ENCODE results near the gene JARID2. TPM values are rescaled to one million over a fixed set of nuclear protein-coding genes. Genes with fewer than 3 reads are reported as not detected.
A peak's percentile ranks its signal among the peaks of the same experiment; 100 is the strongest.

The JARID2 gene
- total RNA-seq (2021; ENCODE audit: unreplicated experiment) = 23.6 TPM
- 15.3 and 15.6 TPM in 2 replicates for polyA plus RNA-seq (2012)
- percentile 90 among the genes with signal in this experiment for Bru-seq, nascent RNA
- BruChase-seq, experiment 1, labeled RNA remaining after a 6-hour chase = percentile 70 among the genes with signal in this experiment
- BruChase-seq, experiment 2, labeled RNA remaining after a 2-hour chase = percentile 72 among the genes with signal in this experiment
- long read RNA-seq, full-length matches to known transcripts = 1 of 23 reads
- long read RNA-seq, partial matches to known transcripts = 15 of 23 reads
- long read RNA-seq, other reads (novel, unspliced or antisense) = 7 of 23 reads

GRCh38 chr6:15245361-15246216 lies at the start of gene JARID2:
TSS of gene JARID2 (plus strand) at chr6:15246069. CDS start at chr6:15246540, 471 bp downstream.
- ChIA-PET CTCF (interaction anchor here (0.7 kb wide), 1 partner anchor 760 kb away, joined by 3 read pairs; no protein-coding TSS in a partner anchor), POLR2A (no interaction called here)

More at GRCh38 chr6:15245361-15246216, at the start of gene JARID2:
- peak within 1 kb of the TSS; percentile 82 for H3K9ac ChIP-seq (ENCODE audit: low read length)
- DNase-seq (ENCODE audit: low read depth, low spot score) (peak; percentile 95), ATAC-seq (peak; percentile 76)
- BruUV-seq (replicated peaks) = no TSS peak
- H3K27ac ChIP-seq (ENCODE audit: low read depth, low read length) = peak within 1 kb of the TSS; percentile 88
- H3K79me2 ChIP-seq (ENCODE audit: insufficient read depth, low read length) = peaks cover 37% of the 10 kb centered on the region
- no peaks in the 10 kb centered on the region for H3K9me2 ChIP-seq (ENCODE audit: insufficient read depth)
- RAD21 ChIA-PET (ENCODE audit: low non-redundant PET in 1 of 2, low total read pairs in 2 of 2, uncharacterized antibody in 2 of 2, unreplicated experiment in 2 of 2) = interaction anchor here in 1 of 2 experiments (0.5 kb wide), 1 partner anchor 135 kb away, joined by 3 read pairs; no protein-coding TSS in a partner anchor
- intact Hi-C loops (cut with micrococcal nuclease) = loop anchor here (5.0 to 10.0 kb wide), 6 partner anchors 147 to 1031 kb away; no protein-coding TSS in a partner anchor
- no peaks in the 10 kb centered on the region for H4K20me1 ChIP-seq (ENCODE audit: insufficient read depth)
- no peaks in the 10 kb centered on the region for H3K27me3 ChIP-seq (ENCODE audit: insufficient read depth, low read length)
- peak within 1 kb of the TSS; percentile 72 to 81 for H3K4me3 ChIP-seq (replicated peaks in 1 of 2; ENCODE audit: low read depth in 1 of 2, low read length in 2 of 2)
- peak; percentile 92 for TF ChIP-seq YY1 (IDR thresholded peaks at IDR 0.05; ENCODE audit: extremely low read depth, insufficient replicate concordance, low read depth, low read length)
- TF ChIP-seq FOSL1 (IDR thresholded peaks at IDR 0.05; ENCODE audit: low read depth) = no peak
- TF ChIP-seq, protein P1, sequence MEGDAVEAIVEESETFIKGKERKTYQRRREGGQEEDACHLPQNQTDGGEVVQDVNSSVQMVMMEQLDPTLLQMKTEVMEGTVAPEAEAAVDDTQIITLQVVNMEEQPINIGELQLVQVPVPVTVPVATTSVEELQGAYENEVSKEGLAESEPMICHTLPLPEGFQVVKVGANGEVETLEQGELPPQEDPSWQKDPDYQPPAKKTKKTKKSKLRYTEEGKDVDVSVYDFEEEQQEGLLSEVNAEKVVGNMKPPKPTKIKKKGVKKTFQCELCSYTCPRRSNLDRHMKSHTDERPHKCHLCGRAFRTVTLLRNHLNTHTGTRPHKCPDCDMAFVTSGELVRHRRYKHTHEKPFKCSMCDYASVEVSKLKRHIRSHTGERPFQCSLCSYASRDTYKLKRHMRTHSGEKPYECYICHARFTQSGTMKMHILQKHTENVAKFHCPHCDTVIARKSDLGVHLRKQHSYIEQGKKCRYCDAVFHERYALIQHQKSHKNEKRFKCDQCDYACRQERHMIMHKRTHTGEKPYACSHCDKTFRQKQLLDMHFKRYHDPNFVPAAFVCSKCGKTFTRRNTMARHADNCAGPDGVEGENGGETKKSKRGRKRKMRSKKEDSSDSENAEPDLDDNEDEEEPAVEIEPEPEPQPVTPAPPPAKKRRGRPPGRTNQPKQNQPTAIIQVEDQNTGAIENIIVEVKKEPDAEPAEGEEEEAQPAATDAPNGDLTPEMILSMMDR (IDR thresholded peaks at IDR 0.05 in 2 of 3, conservative IDR thresholded peaks at IDR 0.05 in 1 of 3; ENCODE audit: borderline replicate concordance in 1 of 3, insufficient read depth in 1 of 3, low read depth in 2 of 3, low read length in 2 of 3) = no peak
- 0 out of 2 replicates have a peak, but pooled peaks have one; percentile 48 for TF ChIP-seq SRF (IDR thresholded peaks at IDR 0.05; ENCODE audit: low read depth)
- TF ChIP-seq, protein P2, sequence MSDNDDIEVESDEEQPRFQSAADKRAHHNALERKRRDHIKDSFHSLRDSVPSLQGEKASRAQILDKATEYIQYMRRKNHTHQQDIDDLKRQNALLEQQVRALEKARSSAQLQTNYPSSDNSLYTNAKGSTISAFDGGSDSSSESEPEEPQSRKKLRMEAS (IDR thresholded peaks at IDR 0.05) = peak; percentile 70
- TF ChIP-seq POLR2AphosphoS5 (IDR thresholded peaks at IDR 0.05; ENCODE audit: low read depth, low read length) = peak; percentile 84
- no peak for TF ChIP-seq EZH2phosphoT487 (IDR thresholded peaks at IDR 0.05; ENCODE audit: borderline replicate concordance)
- TF ChIP-seq SIN3A (IDR thresholded peaks at IDR 0.05; ENCODE audit: low read depth) = peak; percentile 70
- peak; percentile 66 for TF ChIP-seq SP1 (IDR thresholded peaks at IDR 0.05; ENCODE audit: low read depth)
- no peak for TF ChIP-seq REST (IDR thresholded peaks at IDR 0.05; ENCODE audit: low read depth)
- TF ChIP-seq TCF7L2 (IDR thresholded peaks at IDR 0.05; ENCODE audit: borderline replicate concordance, extremely low read depth, insufficient read depth, insufficient read length) = peak; percentile 11
- peak; percentile 42 for TF ChIP-seq POLR2A (IDR thresholded peaks at IDR 0.05; ENCODE audit: borderline replicate concordance, extremely low read depth, insufficient read depth, insufficient read length)
- peak; percentile 44 for TF ChIP-seq EGR1 (IDR thresholded peaks at IDR 0.05; ENCODE audit: low read depth)
- TF ChIP-seq RAD21 (IDR thresholded peaks at IDR 0.05; ENCODE audit: low read depth) = peak; percentile 36
- peak; percentile 36 for TF ChIP-seq ZBTB33 (IDR thresholded peaks at IDR 0.05; ENCODE audit: extremely low read depth, insufficient replicate concordance, low read length)
- TF ChIP-seq CBX3 (IDR thresholded peaks at IDR 0.05; ENCODE audit: low read depth) = peak; percentile 38
- peak within 1 kb of the TSS; percentile 90 for H3K4me2 ChIP-seq (ENCODE audit: low read length)
- H3K4me1 ChIP-seq (ENCODE audit: control insufficient read depth in 1 of 2, insufficient read depth in 2 of 2, low read length in 2 of 2) = peaks cover 7 to 31% of the 10 kb centered on the region in 2 experiments
- H3K36me3 ChIP-seq (ENCODE audit: control insufficient read depth in 1 of 2, insufficient read depth in 2 of 2, low read length in 2 of 2) = no peaks in the 10 kb centered on the region; a peak in 1 of 4 replicates
- no peaks in the 10 kb centered on the region for H3K9me3 ChIP-seq (ENCODE audit: control insufficient read depth in 1 of 2, insufficient read depth in 1 of 2, low read depth in 1 of 2, low read length in 2 of 2)
- H2AFZ ChIP-seq (ENCODE audit: low read depth, low read length, poor library complexity, severe bottlenecking) = no peak within 1 kb of the TSS
